Measurements from ENCODE around the gene CAMKMT.

DNA sequence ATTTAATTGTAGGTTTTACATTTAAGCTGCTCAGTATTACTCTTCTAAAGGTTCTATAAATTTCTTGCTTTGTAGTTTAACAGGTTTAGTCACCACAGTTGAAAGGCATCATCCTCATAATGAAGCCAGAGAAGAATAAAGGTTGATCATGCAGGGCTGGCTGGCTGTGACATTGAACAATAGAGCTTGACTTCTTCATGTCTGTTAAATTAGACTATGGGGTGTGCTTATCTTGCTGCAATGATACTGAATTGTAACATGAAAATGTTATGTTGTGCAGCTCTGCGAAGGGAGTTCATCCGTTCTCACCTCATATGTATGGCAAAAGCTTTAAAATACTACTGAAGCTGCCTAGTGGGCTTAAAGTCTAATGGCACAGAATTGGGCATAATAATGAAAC is 81.8 kb downstream of the CAMKMT start:
- TF ChIP-seq, protein P1, sequence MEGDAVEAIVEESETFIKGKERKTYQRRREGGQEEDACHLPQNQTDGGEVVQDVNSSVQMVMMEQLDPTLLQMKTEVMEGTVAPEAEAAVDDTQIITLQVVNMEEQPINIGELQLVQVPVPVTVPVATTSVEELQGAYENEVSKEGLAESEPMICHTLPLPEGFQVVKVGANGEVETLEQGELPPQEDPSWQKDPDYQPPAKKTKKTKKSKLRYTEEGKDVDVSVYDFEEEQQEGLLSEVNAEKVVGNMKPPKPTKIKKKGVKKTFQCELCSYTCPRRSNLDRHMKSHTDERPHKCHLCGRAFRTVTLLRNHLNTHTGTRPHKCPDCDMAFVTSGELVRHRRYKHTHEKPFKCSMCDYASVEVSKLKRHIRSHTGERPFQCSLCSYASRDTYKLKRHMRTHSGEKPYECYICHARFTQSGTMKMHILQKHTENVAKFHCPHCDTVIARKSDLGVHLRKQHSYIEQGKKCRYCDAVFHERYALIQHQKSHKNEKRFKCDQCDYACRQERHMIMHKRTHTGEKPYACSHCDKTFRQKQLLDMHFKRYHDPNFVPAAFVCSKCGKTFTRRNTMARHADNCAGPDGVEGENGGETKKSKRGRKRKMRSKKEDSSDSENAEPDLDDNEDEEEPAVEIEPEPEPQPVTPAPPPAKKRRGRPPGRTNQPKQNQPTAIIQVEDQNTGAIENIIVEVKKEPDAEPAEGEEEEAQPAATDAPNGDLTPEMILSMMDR (IDR thresholded peaks at IDR 0.05), result no peak
- TF ChIP-seq POLR2A (IDR thresholded peaks at IDR 0.05) (no peak), POLR2AphosphoS5 (IDR thresholded peaks at IDR 0.05) (no peak)
